ENCODE measurements around the gene NKX2-8.
A peak's percentile ranks its signal among the peaks of the same experiment; 100 is the strongest.

Gene NKX2-8

DNA sequence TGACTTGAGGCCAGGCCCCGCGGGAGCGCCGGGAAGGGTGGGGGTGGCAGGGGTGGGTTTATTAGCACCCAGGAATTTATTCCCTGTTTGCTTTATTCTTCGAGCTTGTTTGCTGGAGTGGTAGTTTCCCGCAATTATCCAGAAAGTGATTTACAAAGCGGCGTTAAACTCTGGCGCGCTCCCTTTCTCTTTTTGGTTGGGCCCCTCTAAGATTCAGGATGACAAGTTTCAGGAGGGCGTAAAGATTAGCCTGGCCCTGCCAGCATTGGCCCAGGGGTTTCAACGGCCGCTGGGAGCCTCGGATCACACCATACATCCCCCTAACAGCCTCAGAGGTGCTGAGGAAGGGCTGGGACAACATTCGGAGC lies 444 bp upstream of the NKX2-8 start:
- in situ Hi-C loops (cut with MboI; ENCODE audit: low pct_unique_long_range_greater_than_20kb, low sequenced_read_pairs, unreplicated experiment): loop anchor here (10.0 kb wide), 1 partner anchor 68 kb away; no protein-coding TSS in a partner anchor
- DNase-seq (ENCODE audit: low spot score): peak; percentile 22
- TF ChIP-seq, protein P1, sequence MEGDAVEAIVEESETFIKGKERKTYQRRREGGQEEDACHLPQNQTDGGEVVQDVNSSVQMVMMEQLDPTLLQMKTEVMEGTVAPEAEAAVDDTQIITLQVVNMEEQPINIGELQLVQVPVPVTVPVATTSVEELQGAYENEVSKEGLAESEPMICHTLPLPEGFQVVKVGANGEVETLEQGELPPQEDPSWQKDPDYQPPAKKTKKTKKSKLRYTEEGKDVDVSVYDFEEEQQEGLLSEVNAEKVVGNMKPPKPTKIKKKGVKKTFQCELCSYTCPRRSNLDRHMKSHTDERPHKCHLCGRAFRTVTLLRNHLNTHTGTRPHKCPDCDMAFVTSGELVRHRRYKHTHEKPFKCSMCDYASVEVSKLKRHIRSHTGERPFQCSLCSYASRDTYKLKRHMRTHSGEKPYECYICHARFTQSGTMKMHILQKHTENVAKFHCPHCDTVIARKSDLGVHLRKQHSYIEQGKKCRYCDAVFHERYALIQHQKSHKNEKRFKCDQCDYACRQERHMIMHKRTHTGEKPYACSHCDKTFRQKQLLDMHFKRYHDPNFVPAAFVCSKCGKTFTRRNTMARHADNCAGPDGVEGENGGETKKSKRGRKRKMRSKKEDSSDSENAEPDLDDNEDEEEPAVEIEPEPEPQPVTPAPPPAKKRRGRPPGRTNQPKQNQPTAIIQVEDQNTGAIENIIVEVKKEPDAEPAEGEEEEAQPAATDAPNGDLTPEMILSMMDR (IDR thresholded peaks at IDR 0.05; ENCODE audit: extremely low read depth, insufficient read depth, missing control alignments): no peak

DNA sequence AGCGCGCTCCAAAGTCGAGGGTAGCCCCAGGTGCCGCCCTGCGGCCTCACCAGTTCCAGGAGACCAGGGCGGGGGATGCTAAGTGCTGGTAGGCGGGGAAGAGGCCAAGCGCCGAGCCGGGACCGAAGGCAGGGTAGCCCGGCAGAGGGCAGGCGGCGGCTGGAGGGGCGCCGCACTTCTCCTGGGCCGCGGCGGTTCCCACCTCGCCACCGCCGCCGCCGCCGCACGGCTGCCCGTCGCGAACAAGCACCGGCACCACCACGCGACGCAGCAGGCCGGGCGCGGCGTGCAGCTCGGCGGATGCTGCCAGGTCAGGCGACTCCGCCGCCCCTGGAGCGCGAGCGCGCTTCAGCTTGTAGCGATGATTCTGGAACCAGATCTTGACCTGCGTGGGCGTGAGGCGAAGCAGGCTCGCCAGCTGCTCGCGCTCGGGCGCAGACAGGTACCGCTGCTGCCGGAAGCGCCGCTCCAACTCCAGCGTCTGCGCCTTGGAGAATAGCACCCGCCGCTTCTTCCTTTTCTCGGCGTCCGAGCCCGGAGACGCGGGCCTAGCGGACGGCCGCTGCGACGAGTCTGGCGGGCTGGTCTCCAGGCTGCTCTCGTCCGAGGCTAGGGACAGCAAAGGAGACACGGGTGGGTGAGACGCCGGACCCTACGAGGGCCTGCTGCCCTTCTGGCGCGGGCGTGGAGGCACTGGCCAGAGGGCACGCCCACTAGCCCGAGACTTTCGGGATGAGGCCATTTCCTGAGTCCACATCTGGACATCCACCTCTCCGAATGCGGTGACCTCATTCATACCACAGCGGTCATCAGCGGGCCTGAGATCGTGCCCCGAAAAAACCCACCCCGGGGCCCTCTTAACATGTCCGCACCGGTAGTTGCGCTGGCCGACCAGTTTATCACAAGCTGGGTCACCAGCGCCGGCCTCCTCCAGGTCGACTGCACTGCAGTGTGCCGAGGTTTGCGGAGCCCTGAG lies 1.3 kb downstream of the NKX2-8 start:
- TF ChIP-seq, protein P1 (IDR thresholded peaks at IDR 0.05; ENCODE audit: extremely low read depth, insufficient read depth, missing control alignments): no peak
- peak; percentile 59 for DNase-seq (ENCODE audit: low spot score)
- in situ Hi-C loops (cut with MboI; ENCODE audit: low pct_unique_long_range_greater_than_20kb, low sequenced_read_pairs, unreplicated experiment): loop anchor here (10.0 kb wide), 1 partner anchor 66 kb away; no protein-coding TSS in a partner anchor

DNA sequence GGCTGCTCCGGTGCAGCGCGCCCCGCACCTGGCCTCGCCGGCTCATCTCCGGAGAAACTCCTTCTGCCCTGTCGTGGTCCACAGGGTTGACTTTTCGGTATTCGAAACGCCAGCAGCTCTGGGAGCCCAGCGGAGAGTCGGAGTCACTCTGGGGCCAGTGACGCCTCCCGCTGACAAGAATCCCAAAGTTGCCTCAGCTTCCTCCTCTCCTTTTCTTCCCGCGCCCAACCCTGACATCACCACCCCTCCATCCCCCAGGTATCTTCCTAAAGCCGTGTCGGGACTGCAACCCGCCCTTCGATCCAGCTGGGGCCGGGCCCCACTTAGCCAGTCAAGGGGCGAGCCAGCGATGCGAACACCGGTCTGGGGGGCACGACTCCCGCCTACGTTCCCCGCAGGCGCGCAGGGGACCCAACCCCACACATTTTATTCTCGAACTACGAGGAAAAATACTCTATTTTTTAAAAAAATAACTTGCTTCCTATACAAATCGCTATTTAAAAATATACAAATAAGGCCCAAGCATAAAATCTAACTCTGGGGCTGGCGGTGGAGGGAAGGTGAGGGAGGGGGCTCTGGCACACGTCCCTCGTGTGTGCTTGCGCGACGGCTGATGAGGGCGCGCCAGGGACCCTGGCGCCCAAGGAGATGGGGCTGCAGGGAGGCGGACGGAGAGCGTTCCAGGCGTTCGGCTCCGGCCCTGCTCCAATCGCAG lies 2.1 kb downstream of the NKX2-8 start:
- peak; percentile 18 for DNase-seq (ENCODE audit: low spot score)
- in situ Hi-C loops (cut with MboI; ENCODE audit: low pct_unique_long_range_greater_than_20kb, low sequenced_read_pairs, unreplicated experiment): loop anchor here (10.0 kb wide), 1 partner anchor 65 kb away; no protein-coding TSS in a partner anchor
- TF ChIP-seq, protein P1 (IDR thresholded peaks at IDR 0.05; ENCODE audit: extremely low read depth, insufficient read depth, missing control alignments): no peak

DNA sequence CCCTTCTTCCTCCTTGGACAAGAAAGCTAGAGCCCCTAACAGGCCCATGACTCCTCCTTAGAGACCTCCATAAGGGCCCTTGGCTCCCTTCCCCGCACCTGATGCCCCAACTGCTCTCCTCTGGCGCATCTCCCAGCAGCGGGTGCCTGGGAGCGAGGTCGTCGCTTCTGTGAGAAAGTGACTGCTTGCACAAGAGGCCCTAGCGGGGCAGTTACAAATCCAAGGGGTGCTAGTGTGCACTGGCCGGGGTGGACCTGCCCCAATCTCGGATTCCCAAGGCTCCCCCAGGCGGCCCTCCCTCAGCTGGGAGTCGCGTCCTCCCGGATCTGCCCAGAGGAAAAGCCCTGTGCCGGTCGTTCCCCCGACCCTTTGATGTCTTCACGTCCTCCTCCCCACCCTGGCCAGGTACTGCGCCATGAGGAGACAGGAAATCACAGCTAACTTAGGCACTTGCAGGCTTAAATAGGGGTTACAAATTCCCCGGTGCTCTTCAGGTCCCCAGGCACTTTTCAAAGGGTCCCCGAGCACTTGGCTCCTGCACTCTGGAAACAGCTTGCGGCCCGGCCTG lies 2.8 kb downstream of the NKX2-8 start:
- TF ChIP-seq, protein P1 (IDR thresholded peaks at IDR 0.05; ENCODE audit: extremely low read depth, insufficient read depth, missing control alignments): no peak
- in situ Hi-C loops (cut with MboI; ENCODE audit: low pct_unique_long_range_greater_than_20kb, low sequenced_read_pairs, unreplicated experiment): loop anchor here (10.0 kb wide), 1 partner anchor 65 kb away; no protein-coding TSS in a partner anchor
- DNase-seq (ENCODE audit: low spot score): peak; percentile 25

DNA sequence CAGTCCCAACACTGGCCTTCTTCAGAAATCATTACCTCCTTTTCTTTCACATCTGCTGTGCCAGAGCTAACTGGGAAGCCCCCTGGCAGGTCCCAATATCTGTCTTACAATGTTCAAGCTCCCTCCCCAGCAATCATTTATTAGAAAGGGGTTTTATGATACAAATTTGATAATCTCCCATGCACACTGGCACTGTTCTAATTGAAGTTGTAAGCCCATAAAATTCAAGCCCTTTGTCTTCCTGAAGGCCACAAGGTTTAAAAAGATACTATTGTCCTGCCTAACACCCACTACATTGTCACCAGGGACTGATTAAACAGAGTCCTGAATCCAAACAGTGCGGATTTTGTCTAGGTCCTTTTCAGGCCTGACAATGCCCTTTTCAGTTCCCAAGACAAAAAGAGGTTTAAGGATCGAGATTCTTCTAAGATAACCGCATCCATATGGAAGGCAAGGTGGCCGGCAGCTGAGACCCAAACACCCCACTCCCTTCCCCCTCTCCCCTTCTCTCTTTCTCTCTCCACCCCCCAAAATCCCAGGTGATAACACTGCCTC lies 3.3 kb downstream of the NKX2-8 start:
- no peak for DNase-seq (ENCODE audit: low spot score)
- in situ Hi-C loops (cut with MboI; ENCODE audit: low pct_unique_long_range_greater_than_20kb, low sequenced_read_pairs, unreplicated experiment): no loop called here
- TF ChIP-seq, protein P1 (IDR thresholded peaks at IDR 0.05; ENCODE audit: extremely low read depth, insufficient read depth, missing control alignments): no peak

DNA sequence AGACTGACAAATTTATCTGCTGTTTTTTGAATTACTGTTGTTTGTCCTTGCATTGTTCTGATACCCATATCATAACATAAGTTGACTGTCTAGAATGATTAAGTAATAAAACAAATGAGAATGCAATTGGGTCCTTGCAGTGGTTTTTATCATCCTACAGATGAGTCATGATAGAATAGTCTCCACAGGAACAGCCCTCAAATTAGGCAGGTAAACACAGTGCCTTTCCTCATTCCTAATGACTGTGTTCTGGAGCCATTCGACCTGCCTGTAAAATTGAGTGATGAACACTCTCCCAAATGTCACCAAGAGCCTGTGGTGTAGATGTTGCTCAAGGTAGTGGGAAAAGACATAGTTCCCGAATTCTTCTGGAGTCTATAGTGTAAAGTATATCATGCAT lies 12.3 kb downstream of the NKX2-8 start:
- in situ Hi-C loops (cut with MboI; ENCODE audit: low pct_unique_long_range_greater_than_20kb, low sequenced_read_pairs, unreplicated experiment): loop anchor here (25.0 kb wide), 1 partner anchor 367 kb away; no protein-coding TSS in a partner anchor

More for the DNA sequence above, 12.3 kb downstream of the NKX2-8 start:
- TF ChIP-seq, protein P1 (IDR thresholded peaks at IDR 0.05; ENCODE audit: extremely low read depth, insufficient read depth, missing control alignments): no peak
- no peak for DNase-seq (ENCODE audit: low spot score)
